ENCODE measurements around the gene KMO.

The KMO gene

DNA sequence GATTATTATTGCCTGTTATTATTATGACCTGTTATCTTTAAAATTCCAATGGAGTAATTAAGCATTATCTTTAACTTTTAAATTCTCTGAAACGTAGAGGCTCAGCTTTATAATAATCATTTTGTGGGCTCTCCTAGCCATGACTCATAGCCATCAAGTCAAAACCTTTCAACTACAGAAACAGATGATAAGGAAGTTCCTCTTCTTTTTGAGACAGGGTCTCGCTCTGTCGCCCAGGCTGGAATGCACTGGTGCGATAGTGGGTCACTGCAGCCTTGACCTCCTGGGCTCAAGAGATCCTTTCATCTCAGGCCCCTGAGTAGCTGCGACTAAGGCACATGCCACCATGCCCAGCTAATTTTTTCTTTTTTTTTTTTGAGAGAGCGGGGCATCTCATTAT lies 64.5 kb downstream of the KMO start:
- Histone ChIP-seq H3K36me3 (ENCODE audit: low read depth) (no peaks in the 10 kb centered on the region), H3K4me1 (ENCODE audit: insufficient read depth, poor library complexity, severe bottlenecking) (peaks cover 21% of the 10 kb centered on the region), H3K27ac (ENCODE audit: poor library complexity, severe bottlenecking) (no peak overlapping the region), H3K4me3 (ENCODE audit: severe bottlenecking) (no peak overlapping the region), H3K27me3 (ENCODE audit: insufficient read depth, poor library complexity, severe bottlenecking) (no peaks in the 10 kb centered on the region), H3K9me3 (ENCODE audit: severe bottlenecking) (no peaks in the 10 kb centered on the region)
- no peak for ATAC-seq (ENCODE audit: low read depth)
- no peak for DNase-seq (ENCODE audit: low spot score)
- TF ChIP-seq CTCF (IDR thresholded peaks at IDR 0.05; ENCODE audit: poor library complexity, severe bottlenecking), result no peak

DNA sequence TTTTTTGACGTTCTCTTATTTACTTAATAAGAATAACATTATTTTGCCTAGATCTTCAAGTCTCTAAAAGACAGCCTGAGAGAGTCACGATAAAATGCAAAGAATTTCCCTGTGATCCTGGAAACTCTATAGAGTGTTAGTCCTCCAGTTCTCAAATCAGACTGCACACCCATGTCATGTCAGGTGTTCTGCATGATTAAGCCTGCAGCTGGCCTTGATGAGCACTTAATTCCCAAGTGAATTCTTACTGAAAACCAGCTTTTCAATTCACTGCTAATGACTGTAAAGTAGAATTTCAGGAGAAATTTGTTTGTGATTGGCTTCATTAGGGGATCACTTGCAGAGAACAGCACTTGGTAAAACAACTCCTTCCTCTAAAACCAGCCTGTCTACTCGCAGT lies 66.1 kb downstream of the KMO start:
- Histone ChIP-seq H3K4me3 (ENCODE audit: severe bottlenecking) (no peak overlapping the region), H3K4me1 (ENCODE audit: insufficient read depth, poor library complexity, severe bottlenecking) (peaks cover 5% of the 10 kb centered on the region), H3K27ac (ENCODE audit: poor library complexity, severe bottlenecking) (no peak overlapping the region), H3K9me3 (ENCODE audit: severe bottlenecking) (no peaks in the 10 kb centered on the region), H3K27me3 (ENCODE audit: insufficient read depth, poor library complexity, severe bottlenecking) (no peaks in the 10 kb centered on the region), H3K36me3 (ENCODE audit: low read depth) (no peaks in the 10 kb centered on the region)
- ATAC-seq (ENCODE audit: low read depth) (no peak), DNase-seq (ENCODE audit: low spot score) (no peak)
- TF ChIP-seq CTCF (IDR thresholded peaks at IDR 0.05; ENCODE audit: poor library complexity, severe bottlenecking), result no peak

- DNase-seq (ENCODE audit: low spot score), result no peak
- H3K36me3 ChIP-seq (ENCODE audit: low read depth), result no peaks in the 10 kb centered on the region
These were observed 68.3 kb downstream of the KMO start for GRCh38 chr1:241600496-241600901.

GRCh38 chr1:241603731-241604245 lies 71.6 kb downstream of the KMO start:
- no peaks in the 10 kb centered on the region for H3K36me3 ChIP-seq (ENCODE audit: low read depth)
- no peak for TF ChIP-seq CTCF (IDR thresholded peaks at IDR 0.05; ENCODE audit: poor library complexity, severe bottlenecking)
- DNase-seq (ENCODE audit: low spot score) (no peak), ATAC-seq (ENCODE audit: low read depth) (no peak)
- H3K4me3 ChIP-seq (ENCODE audit: severe bottlenecking), result no peak overlapping the region
- no peak overlapping the region for H3K27ac ChIP-seq (ENCODE audit: poor library complexity, severe bottlenecking)
- H3K27me3 ChIP-seq (ENCODE audit: insufficient read depth, poor library complexity, severe bottlenecking), result no peaks in the 10 kb centered on the region
- H3K4me1 ChIP-seq (ENCODE audit: insufficient read depth, poor library complexity, severe bottlenecking), result peaks cover 34% of the 10 kb centered on the region
- H3K9me3 ChIP-seq (ENCODE audit: severe bottlenecking), result no peaks in the 10 kb centered on the region

More at GRCh38 chr1:241600496-241600901, 68.3 kb downstream of the KMO start:
- Histone ChIP-seq H3K4me1 (ENCODE audit: insufficient read depth, poor library complexity, severe bottlenecking) (peaks cover 3% of the 10 kb centered on the region), H3K27me3 (ENCODE audit: insufficient read depth, poor library complexity, severe bottlenecking) (no peaks in the 10 kb centered on the region), H3K9me3 (ENCODE audit: severe bottlenecking) (no peaks in the 10 kb centered on the region), H3K27ac (ENCODE audit: poor library complexity, severe bottlenecking) (no peak overlapping the region), H3K4me3 (ENCODE audit: severe bottlenecking) (no peak overlapping the region)
- ATAC-seq (ENCODE audit: low read depth), result no peak
- no peak for TF ChIP-seq CTCF (IDR thresholded peaks at IDR 0.05; ENCODE audit: poor library complexity, severe bottlenecking)

DNA sequence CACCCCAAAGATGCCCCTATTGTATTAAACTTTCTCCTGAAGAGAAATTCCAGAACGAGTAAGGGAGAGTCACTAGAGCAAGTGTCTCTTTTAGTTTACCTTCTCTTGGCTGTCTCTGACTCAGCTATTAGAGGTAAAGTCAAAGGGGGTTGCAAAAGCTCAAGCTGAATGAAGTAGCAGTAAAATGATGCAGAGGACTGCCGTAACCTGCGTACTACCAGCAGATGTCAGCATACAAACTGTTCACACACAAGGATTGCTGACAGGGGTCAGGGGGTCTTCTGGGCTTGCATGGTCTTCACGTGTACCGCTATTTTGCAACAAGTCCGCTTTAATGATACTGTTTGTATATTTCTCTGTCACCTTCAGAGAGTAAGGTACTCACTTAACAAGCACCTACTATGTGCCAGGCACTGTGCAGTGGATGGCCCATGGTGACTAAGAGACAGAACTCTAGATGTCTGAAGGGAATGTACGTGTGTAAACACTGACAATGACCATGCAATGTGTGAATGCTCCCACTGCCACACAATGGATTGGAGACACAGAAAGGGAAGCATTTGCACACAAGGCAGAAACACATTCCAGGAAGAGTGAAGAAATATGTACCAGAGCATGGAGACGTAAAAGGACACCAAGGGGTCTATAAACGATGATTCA lies 73.1 kb downstream of the KMO start:
- no peaks in the 10 kb centered on the region for H3K27me3 ChIP-seq (ENCODE audit: insufficient read depth, poor library complexity, severe bottlenecking)

More for the DNA sequence above, 73.1 kb downstream of the KMO start:
- ATAC-seq (ENCODE audit: low read depth) (no peak), DNase-seq (ENCODE audit: low spot score) (no peak)
- H3K4me1 ChIP-seq (ENCODE audit: insufficient read depth, poor library complexity, severe bottlenecking), result peaks cover 43% of the 10 kb centered on the region
- H3K27ac ChIP-seq (ENCODE audit: poor library complexity, severe bottlenecking), result peak overlapping the region; percentile 87
- no peaks in the 10 kb centered on the region for H3K9me3 ChIP-seq (ENCODE audit: severe bottlenecking)
- H3K36me3 ChIP-seq (ENCODE audit: low read depth), result no peaks in the 10 kb centered on the region
- TF ChIP-seq CTCF (IDR thresholded peaks at IDR 0.05; ENCODE audit: poor library complexity, severe bottlenecking), result peak; percentile 17
- no peak overlapping the region for H3K4me3 ChIP-seq (ENCODE audit: severe bottlenecking)
